Esophagus (tissue), 2 donors: Measurements from ENCODE around the gene NDUFV3. TPM values are rescaled to one million over a fixed set of nuclear protein-coding genes. Genes with fewer than 3 reads are reported as not detected.
"Not testable (repeated sequence)": the region's sequence is repeated elsewhere in the genome, so short reads cannot be mapped to it uniquely, and the experiment has no call there.

Source experiments
- H3K27ac ChIP-seq, 2 donors: one replicate each; pipeline ENCODE4 v1.5.1; 2013; ENCODE audit warnings: low read depth in 2 of 2, mild to moderate bottlenecking in 2 of 2, inconsistent platforms in 1 of 2, low read length in 1 of 2, moderate library complexity in 1 of 2
- H3K27me3 ChIP-seq, 2 donors: one replicate each; pipeline ENCODE4 v1.6.1; 2013; ENCODE audit warnings: low read length in 2 of 2, control low read depth in 1 of 2, mild to moderate bottlenecking in 1 of 2; ENCODE audit not compliant: insufficient read depth in 2 of 2, control insufficient read depth in 1 of 2
- H3K36me3 ChIP-seq, 2 donors: one replicate each; pipeline ENCODE4 v1.6.1; 2013; ENCODE audit warnings: low read length in 1 of 2; ENCODE audit not compliant: control insufficient read depth in 2 of 2, insufficient read depth in 2 of 2
- H3K4me1 ChIP-seq, 2 donors: one replicate each; pipeline ENCODE4 v1.6.1; 2013; ENCODE audit warnings: low read length in 1 of 2; ENCODE audit not compliant: control insufficient read depth in 2 of 2, insufficient read depth in 2 of 2
- H3K4me3 ChIP-seq, 2 donors: one replicate each; pipeline ENCODE4 v1.5.1; 2013; ENCODE audit warnings: low read length in 2 of 2, mild to moderate bottlenecking in 2 of 2, low read depth in 1 of 2, moderate library complexity in 1 of 2
- H3K9me3 ChIP-seq, 2 donors: one replicate each; pipeline ENCODE4 v1.6.1; 2013; ENCODE audit warnings: mild to moderate bottlenecking in 2 of 2, low read depth in 1 of 2, low read length in 1 of 2, moderate library complexity in 1 of 2; ENCODE audit not compliant: control insufficient read depth in 2 of 2, insufficient read depth in 1 of 2
- WGBS, 2 donors: extraction: QIAGEN DNeasy Blood & Tissue Kit; methylation state at CpG; one replicate each; pipeline ENCODE4 v1.1.7; 2013; 5-methylcytosine and 5-hydroxymethylcytosine counted together
- polyA plus RNA-seq, 2 donors: library from polyadenylated mRNA; stranded (reverse); fragments of 200-250 nt; gene quantifications; one replicate each; pipeline ENCODE4 v1.2.3, GENCODE V29; 2013
- donor health status: healthy with polysubstance abuse.
- donor health status: Bipolar disorder and iron deficiency.

Gene NDUFV3
- 10 to 100 TPM; 14.9 to 17.5 TPM for polyA plus RNA-seq

- Histone ChIP-seq H3K4me1 (peaks cover 0 to 4% of the 10 kb centered on the region in 2 donors), H3K27ac (peak within 1 kb of the TSS; percentile 97 to 98)
- WGBS, 2 donors = 0% methylated on average over 86 to 87 of the region's 87 CpGs
Observed at GRCh38 chr21:42892931-42893755, at the start of gene NDUFV3. NDUFV3 (plus strand) TSS chr21:42893309; CDS start chr21:42893334, 25 bp downstream.

GRCh38 chr21:42844411-42845113 lies 48.5 kb upstream of the NDUFV3 start:
- H3K4me1 ChIP-seq = no peaks in the 10 kb centered on the region
- H3K36me3 ChIP-seq = peaks cover 18 to 61% of the 10 kb centered on the region in 2 donors
- peaks cover 0 to 6% of the 10 kb centered on the region in 2 donors for H3K9me3 ChIP-seq
- no peak overlapping the region for H3K4me3 ChIP-seq
- H3K27me3 ChIP-seq = no peaks in the 10 kb centered on the region
- 79 to 83% methylated on average over 22 of the region's 22 CpGs for WGBS, 2 donors
- H3K27ac ChIP-seq = no peak overlapping the region

More at GRCh38 chr21:42892931-42893755, at the start of gene NDUFV3:
- Histone ChIP-seq H3K4me3 (peak within 1 kb of the TSS; percentile 89 to 94), H3K27me3 (no peaks in the 10 kb centered on the region), H3K9me3 (no peaks in the 10 kb centered on the region), H3K36me3 (peaks cover 0 to 2% of the 10 kb centered on the region in 2 donors)

GRCh38 chr21:42845296-42845965 lies 47.7 kb upstream of the NDUFV3 start:
- Histone ChIP-seq H3K36me3 (peaks cover 11 to 62% of the 10 kb centered on the region in 2 donors), H3K27me3 (no peaks in the 10 kb centered on the region), H3K9me3 (peaks cover 0 to 5% of the 10 kb centered on the region in 2 donors), H3K4me1 (no peaks in the 10 kb centered on the region), H3K4me3 (no peak overlapping the region), H3K27ac (no peak overlapping the region)
- WGBS, 2 donors = 83 to 84% methylated on average over 21 of the region's 21 CpGs

- peaks cover 0 to 2% of the 10 kb centered on the region in 2 donors for H3K9me3 ChIP-seq
- H3K27ac ChIP-seq = no peak overlapping the region
- 91 to 92% methylated on average over 10 of the region's 10 CpGs for WGBS, 2 donors
- H3K4me3 ChIP-seq = no peak overlapping the region
- no peaks in the 10 kb centered on the region for H3K27me3 ChIP-seq
- peaks cover 5 to 62% of the 10 kb centered on the region in 2 donors for H3K36me3 ChIP-seq
- no peaks in the 10 kb centered on the region for H3K4me1 ChIP-seq
Observed at GRCh38 chr21:42846221-42846620, 46.9 kb upstream of the NDUFV3 start.

GRCh38 chr21:42847051-42847707 lies 45.9 kb upstream of the NDUFV3 start:
- H3K4me1 ChIP-seq = no peaks in the 10 kb centered on the region
- H3K4me3 ChIP-seq = no peak overlapping the region
- H3K36me3 ChIP-seq = peaks cover 10 to 65% of the 10 kb centered on the region in 2 donors
- H3K27ac ChIP-seq = no peak overlapping the region
- WGBS, 2 donors = 84 to 86% methylated on average over 18 of the region's 18 CpGs
- H3K9me3 ChIP-seq = peaks cover 0 to 4% of the 10 kb centered on the region in 2 donors
- H3K27me3 ChIP-seq = no peaks in the 10 kb centered on the region

GRCh38 chr21:42847726-42848125 lies 45.4 kb upstream of the NDUFV3 start:
- Histone ChIP-seq H3K9me3 (peaks cover 0 to 4% of the 10 kb centered on the region in 2 donors), H3K36me3 (peaks cover 10 to 64% of the 10 kb centered on the region in 2 donors), H3K4me1 (no peaks in the 10 kb centered on the region), H3K27me3 (no peaks in the 10 kb centered on the region), H3K27ac (no peak overlapping the region), H3K4me3 (no peak overlapping the region)
- WGBS, 2 donors = 94% methylated on average over 4 of the region's 4 CpGs

GRCh38 chr21:42848144-42848931 lies 44.8 kb upstream of the NDUFV3 start:
- not testable (repeated sequence) for H3K27me3 ChIP-seq, H3K4me3 ChIP-seq, H3K4me1 ChIP-seq, H3K27ac ChIP-seq, H3K9me3 ChIP-seq
- peaks cover 14 to 70% of the 10 kb centered on the region in 2 donors for H3K36me3 ChIP-seq
- WGBS, 2 donors = 95 to 98% methylated on average over 93 to 95 of the region's 95 CpGs

GRCh38 chr21:42848932-42849758 lies 44.0 kb upstream of the NDUFV3 start:
- Histone ChIP-seq H3K27ac (no peak overlapping the region), H3K27me3 (no peaks in the 10 kb centered on the region), H3K4me1 (no peaks in the 10 kb centered on the region), H3K9me3 (peaks cover 0 to 4% of the 10 kb centered on the region in 2 donors), H3K36me3 (peaks cover 21 to 78% of the 10 kb centered on the region in 2 donors), H3K4me3 (no peak overlapping the region)
- WGBS, 2 donors = 90% methylated on average over 54 of the region's 54 CpGs
